K562 (cell line): ENCODE results near the gene GVQW3. TPM values are rescaled to one million over a fixed set of nuclear protein-coding genes. Genes with fewer than 3 reads are reported as not detected.
A peak's percentile ranks its signal among the peaks of the same experiment; 100 is the strongest.

Experiments used
- BMI1 ChIP-seq: fragments of 150-350 bp; IDR thresholded peaks from 2 replicates; pipeline ENCODE4 v1.6.1; 2014; ENCODE audit warnings: low read length
- CCNT2 ChIP-seq: IDR thresholded peaks from 2 replicates; pipeline ENCODE4 v1.6.1; 2011; ENCODE audit warnings: borderline replicate concordance, low read depth, mild to moderate bottlenecking, moderate library complexity, mixed read lengths, low read length; ENCODE audit not compliant: insufficient read length; ENCODE audit errors: extremely low read depth
- ETS2 ChIP-seq: IDR thresholded peaks from 2 replicates; pipeline ENCODE4 v1.6.1; 2016; ENCODE audit warnings: borderline replicate concordance, missing genetic modification characterization, mild to moderate bottlenecking, moderate library complexity, missing compliant biosample characterization; ENCODE audit not compliant: poor library complexity, severe bottlenecking
- FOXP1 ChIP-seq: sonication (generic); formaldehyde crosslinking; IDR thresholded peaks from 2 replicates; pipeline ENCODE4 v1.8.0; 2022; ENCODE audit warnings: mild to moderate bottlenecking, missing genetic modification reagents
- FUS ChIP-seq: fragments of 200-400 bp; formaldehyde crosslinking; optimal IDR thresholded peaks from 2 replicates; pipeline ENCODE3; 2017; ENCODE audit warnings: low read depth, low read length
- MYNN ChIP-seq, 2 experiments: sonication (generic); formaldehyde crosslinking in 1 of 2; IDR thresholded peaks; 2 replicates each; pipeline versions ENCODE4 v1.5.0 to v1.6.1; 2016 to 2020; ENCODE audit warnings: antibody characterized with exemption in 1 of 2, missing genetic modification reagents in 1 of 2
- NRF1 ChIP-seq, 2 experiments: fragments of 450-650 bp; IDR thresholded peaks in 1 of 2; conservative IDR thresholded peaks in 1 of 2; 2 replicates each; pipeline ENCODE4 v1.6.1; 2014; ENCODE audit warnings: mild to moderate bottlenecking in 2 of 2
- POLR2G ChIP-seq: fragments of 200-400 bp; formaldehyde crosslinking; IDR thresholded peaks from 2 replicates; pipeline ENCODE4 v1.6.1; 2017; ENCODE audit warnings: low read depth, mild to moderate bottlenecking, antibody characterized with exemption, low read length, moderate library complexity
- POLR3A ChIP-seq: IDR thresholded peaks from 2 replicates; pipeline ENCODE4 v1.6.1; 2011; ENCODE audit warnings: borderline replicate concordance, mild to moderate bottlenecking, moderate library complexity; ENCODE audit not compliant: insufficient read length, insufficient read depth; ENCODE audit errors: extremely low read depth
- RBM39 ChIP-seq: fragments of 200-400 bp; formaldehyde crosslinking; optimal IDR thresholded peaks from 2 replicates; pipeline ENCODE3; 2018; ENCODE audit warnings: low read depth, low read length
- RUNX1 ChIP-seq: sonication (generic); IDR thresholded peaks from 2 replicates; pipeline ENCODE4 v1.6.1; 2016; ENCODE audit warnings: antibody characterized with exemption, low read depth
- SIRT6 ChIP-seq: IDR thresholded peaks from one replicate; pipeline ENCODE4 v1.6.1; 2012; ENCODE audit warnings: low read depth, mild to moderate bottlenecking, control low read depth, inconsistent platforms, low read length, moderate library complexity
- SP2 ChIP-seq: IDR thresholded peaks from 2 replicates; pipeline ENCODE4 v1.6.1; 2011; ENCODE audit warnings: mild to moderate bottlenecking, low read depth, low read length, moderate library complexity; ENCODE audit not compliant: poor library complexity, severe bottlenecking; ENCODE audit errors: extremely low read depth
- TCF3 ChIP-seq: sonication (generic); formaldehyde crosslinking; IDR thresholded peaks from 2 replicates; pipeline ENCODE4 v1.4.0; 2020; ENCODE audit warnings: mild to moderate bottlenecking, missing genetic modification reagents
- XRCC3 ChIP-seq: fragments of 450-650 bp; IDR thresholded peaks from 2 replicates; pipeline ENCODE4 v1.6.1; 2017; ENCODE audit warnings: mild to moderate bottlenecking, moderate library complexity
- YY1 ChIP-seq, 3 experiments: IDR thresholded peaks; 2 replicates each; pipeline ENCODE4 v1.6.1; 2011; ENCODE audit warnings: low read length in 2 of 3, mild to moderate bottlenecking in 2 of 3, moderate library complexity in 2 of 3, borderline replicate concordance in 1 of 3, control low read depth in 1 of 3, low read depth in 1 of 3; ENCODE audit not compliant: insufficient read depth in 3 of 3, insufficient replicate concordance in 2 of 3, control insufficient read depth in 1 of 3, insufficient read length in 1 of 3; ENCODE audit errors: extremely low read depth in 1 of 3
- polyA plus RNA-seq, 8 experiments: library from polyadenylated mRNA; depleted of rRNA in 4 of 8; stranded (reverse) in 5 of 8; unstranded in 3 of 8; fragments of >200 nt; fragmentation: Nextera tagmentation in 2 of 8; fragmentation: Illumina TruSeq in 1 of 8; extraction: Ambion mirVana in 2 of 8; extraction: Trizol in 1 of 8; gene quantifications; 2 replicates each; pipeline versions ENCODE4 v1.2.1 to v1.2.3, GENCODE V29; 2011 to 2014; ENCODE audit warnings: inconsistent platforms in 1 of 8, missing spikeins in 1 of 8
- total RNA-seq, 7 experiments: library from RNA; depleted of rRNA in 6 of 7; stranded (reverse); fragments of >200 nt in 6 of 7; fragmentation: Illumina TruSeq in 2 of 7; extraction: Trizol in 2 of 7; gene quantifications; 2 replicates each; pipeline versions ENCODE4 v1.2.1 to v1.2.3, GENCODE V29; 2011 to 2021; ENCODE audit warnings: low replicate concordance in 1 of 7
- TF ChIP-seq, protein P1 (sequence below): sonication (generic); formaldehyde crosslinking; IDR thresholded peaks from 2 replicates; pipeline ENCODE4 v1.8.0; 2023; ENCODE audit warnings: missing genetic modification reagents, mild to moderate bottlenecking, borderline replicate concordance
- TF ChIP-seq, protein P2 (sequence below): fragments of 250-450 bp; sonication (Bioruptor Pico); IDR thresholded peaks from 2 replicates; pipeline ENCODE4 v1.8.0; 2022; ENCODE audit warnings: moderate library complexity, mild to moderate bottlenecking, inconsistent platforms
- TF ChIP-seq, protein P3 (sequence below): fragments of 450-650 bp; formaldehyde crosslinking; IDR thresholded peaks from 2 replicates; pipeline ENCODE4 v1.4.0; 2020; ENCODE audit warnings: mild to moderate bottlenecking, moderate library complexity

Gene GVQW3
- total and polyA plus RNA-seq, 9 of the 15 experiments (the other 6 are each of a cell fraction or from before 2014, with no cell fraction given): 0.66 to 5.7 (median 2.1) TPM

DNA sequence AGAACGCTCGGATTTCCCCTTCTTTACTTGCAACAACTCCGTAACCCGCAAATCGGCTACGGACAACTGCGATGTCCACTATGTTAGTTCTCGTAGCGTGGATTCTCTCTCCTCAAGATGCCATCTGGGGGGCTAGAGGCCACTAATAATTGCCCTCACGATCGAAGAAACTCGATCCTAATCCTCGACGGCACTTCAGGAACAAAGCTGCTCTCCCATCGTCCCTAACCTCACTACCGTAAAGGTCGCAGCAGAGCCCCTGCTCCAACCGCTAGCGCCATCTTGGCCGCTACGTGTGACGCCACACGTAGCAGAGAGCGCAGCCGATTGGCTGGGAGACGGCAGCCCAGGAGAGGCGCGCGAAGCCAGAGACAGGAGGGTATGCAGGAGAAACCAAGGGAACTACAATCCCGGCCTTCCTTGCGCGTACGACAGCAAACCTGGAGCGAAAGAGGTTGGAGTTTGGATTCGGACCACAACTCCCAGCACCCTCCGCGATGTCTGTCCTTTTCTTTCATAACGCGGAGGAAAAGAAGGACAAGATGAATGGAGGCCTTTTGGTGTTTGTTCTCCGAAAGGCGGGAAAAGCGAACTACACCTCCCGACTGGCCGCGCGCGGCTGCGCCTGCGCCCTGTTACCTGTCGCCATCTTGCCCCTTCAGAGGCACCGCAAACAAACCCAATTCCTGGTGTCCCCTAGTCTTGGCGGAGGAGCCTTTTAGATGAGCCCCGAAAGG is 63.4 kb downstream of the GVQW3 start, which contains the start of gene EMSY (continued):
- TF ChIP-seq, protein P1, sequence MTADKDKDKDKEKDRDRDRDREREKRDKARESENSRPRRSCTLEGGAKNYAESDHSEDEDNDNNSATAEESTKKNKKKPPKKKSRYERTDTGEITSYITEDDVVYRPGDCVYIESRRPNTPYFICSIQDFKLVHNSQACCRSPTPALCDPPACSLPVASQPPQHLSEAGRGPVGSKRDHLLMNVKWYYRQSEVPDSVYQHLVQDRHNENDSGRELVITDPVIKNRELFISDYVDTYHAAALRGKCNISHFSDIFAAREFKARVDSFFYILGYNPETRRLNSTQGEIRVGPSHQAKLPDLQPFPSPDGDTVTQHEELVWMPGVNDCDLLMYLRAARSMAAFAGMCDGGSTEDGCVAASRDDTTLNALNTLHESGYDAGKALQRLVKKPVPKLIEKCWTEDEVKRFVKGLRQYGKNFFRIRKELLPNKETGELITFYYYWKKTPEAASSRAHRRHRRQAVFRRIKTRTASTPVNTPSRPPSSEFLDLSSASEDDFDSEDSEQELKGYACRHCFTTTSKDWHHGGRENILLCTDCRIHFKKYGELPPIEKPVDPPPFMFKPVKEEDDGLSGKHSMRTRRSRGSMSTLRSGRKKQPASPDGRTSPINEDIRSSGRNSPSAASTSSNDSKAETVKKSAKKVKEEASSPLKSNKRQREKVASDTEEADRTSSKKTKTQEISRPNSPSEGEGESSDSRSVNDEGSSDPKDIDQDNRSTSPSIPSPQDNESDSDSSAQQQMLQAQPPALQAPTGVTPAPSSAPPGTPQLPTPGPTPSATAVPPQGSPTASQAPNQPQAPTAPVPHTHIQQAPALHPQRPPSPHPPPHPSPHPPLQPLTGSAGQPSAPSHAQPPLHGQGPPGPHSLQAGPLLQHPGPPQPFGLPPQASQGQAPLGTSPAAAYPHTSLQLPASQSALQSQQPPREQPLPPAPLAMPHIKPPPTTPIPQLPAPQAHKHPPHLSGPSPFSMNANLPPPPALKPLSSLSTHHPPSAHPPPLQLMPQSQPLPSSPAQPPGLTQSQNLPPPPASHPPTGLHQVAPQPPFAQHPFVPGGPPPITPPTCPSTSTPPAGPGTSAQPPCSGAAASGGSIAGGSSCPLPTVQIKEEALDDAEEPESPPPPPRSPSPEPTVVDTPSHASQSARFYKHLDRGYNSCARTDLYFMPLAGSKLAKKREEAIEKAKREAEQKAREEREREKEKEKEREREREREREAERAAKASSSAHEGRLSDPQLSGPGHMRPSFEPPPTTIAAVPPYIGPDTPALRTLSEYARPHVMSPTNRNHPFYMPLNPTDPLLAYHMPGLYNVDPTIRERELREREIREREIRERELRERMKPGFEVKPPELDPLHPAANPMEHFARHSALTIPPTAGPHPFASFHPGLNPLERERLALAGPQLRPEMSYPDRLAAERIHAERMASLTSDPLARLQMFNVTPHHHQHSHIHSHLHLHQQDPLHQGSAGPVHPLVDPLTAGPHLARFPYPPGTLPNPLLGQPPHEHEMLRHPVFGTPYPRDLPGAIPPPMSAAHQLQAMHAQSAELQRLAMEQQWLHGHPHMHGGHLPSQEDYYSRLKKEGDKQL (CRISPR knock-in tag): no peak
- TF ChIP-seq POLR2G: peak; percentile 90
- no peak for TF ChIP-seq SIRT6
- TF ChIP-seq RUNX1: no peak
- TF ChIP-seq, protein P2, sequence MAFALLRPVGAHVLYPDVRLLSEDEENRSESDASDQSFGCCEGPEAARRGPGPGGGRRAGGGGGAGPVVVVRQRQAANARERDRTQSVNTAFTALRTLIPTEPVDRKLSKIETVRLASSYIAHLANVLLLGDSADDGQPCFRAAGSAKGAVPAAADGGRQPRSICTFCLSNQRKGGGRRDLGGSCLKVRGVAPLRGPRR (CRISPR knock-in tag): no peak
- TF ChIP-seq SP2: no peak
- peak; percentile 91 to 95 (median 95) for TF ChIP-seq YY1 (IDR thresholded peaks at IDR 0.05; ENCODE audit: borderline replicate concordance in 1 of 3, control insufficient read depth in 1 of 3, extremely low read depth in 1 of 3, insufficient read depth in 3 of 3, insufficient read length in 1 of 3, insufficient replicate concordance in 2 of 3, low read depth in 1 of 3, low read length in 2 of 3)
- no peak for TF ChIP-seq MYNN (IDR thresholded peaks at IDR 0.05)
- no peak for TF ChIP-seq MYNN (CRISPR knock-in tag; IDR thresholded peaks at IDR 0.05)
- TF ChIP-seq, protein P3, sequence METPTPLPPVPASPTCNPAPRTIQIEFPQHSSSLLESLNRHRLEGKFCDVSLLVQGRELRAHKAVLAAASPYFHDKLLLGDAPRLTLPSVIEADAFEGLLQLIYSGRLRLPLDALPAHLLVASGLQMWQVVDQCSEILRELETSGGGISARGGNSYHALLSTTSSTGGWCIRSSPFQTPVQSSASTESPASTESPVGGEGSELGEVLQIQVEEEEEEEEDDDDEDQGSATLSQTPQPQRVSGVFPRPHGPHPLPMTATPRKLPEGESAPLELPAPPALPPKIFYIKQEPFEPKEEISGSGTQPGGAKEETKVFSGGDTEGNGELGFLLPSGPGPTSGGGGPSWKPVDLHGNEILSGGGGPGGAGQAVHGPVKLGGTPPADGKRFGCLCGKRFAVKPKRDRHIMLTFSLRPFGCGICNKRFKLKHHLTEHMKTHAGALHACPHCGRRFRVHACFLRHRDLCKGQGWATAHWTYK (CRISPR knock-in tag): no peak
- no peak for TF ChIP-seq BMI1
- peak; percentile 83; the same call in 1 of the 2 replicates for TF ChIP-seq FOXP1 (CRISPR knock-in tag)
- no peak for TF ChIP-seq POLR3A
- no peak for TF ChIP-seq ETS2 (tag)
- TF ChIP-seq XRCC3: no peak
- TF ChIP-seq FUS: no peak
- peak; percentile 43 for TF ChIP-seq CCNT2
- TF ChIP-seq TCF3 (CRISPR knock-in tag): no peak
- TF ChIP-seq NRF1 (conservative IDR thresholded peaks at IDR 0.05 in 1 of 2, IDR thresholded peaks at IDR 0.05 in 1 of 2): peak; percentile 97 to 98
- TF ChIP-seq RBM39: peak; percentile 23
